ENCODE data around the gene LBH. TPM values are rescaled to one million over a fixed set of nuclear protein-coding genes. Genes with fewer than 3 reads are reported as not detected.

The LBH gene
- total RNA-seq, 1 experiment from 2014 or later, result 1.2 TPM

DNA sequence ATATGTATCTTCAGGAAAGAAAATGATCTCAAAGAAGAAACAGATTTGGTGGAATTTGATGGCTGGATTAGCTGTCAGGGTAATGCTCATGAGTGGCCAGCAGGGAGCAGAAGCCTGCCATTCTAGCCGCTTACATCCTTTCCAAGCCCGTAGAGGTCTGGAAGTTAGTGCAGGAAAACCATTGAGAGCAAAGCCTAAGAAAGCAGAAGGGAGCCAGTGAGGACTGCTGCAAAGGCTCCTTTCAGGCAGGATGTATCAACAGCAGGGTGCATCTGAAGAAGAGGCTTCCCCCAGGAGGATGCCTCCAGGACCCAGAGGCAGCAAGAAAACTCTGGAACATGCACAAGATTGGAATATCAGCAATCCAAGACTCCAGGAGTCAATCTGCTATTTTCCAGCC is 22.9 kb upstream of the LBH start:
- TF ChIP-seq CEBPB (IDR thresholded peaks at IDR 0.05; ENCODE audit: low read depth) (no peak), POLR2AphosphoS5 (IDR thresholded peaks at IDR 0.05; ENCODE audit: low read depth, low read length) (no peak), RAD21 (IDR thresholded peaks at IDR 0.05; ENCODE audit: low read depth) (peak; percentile 98), FOSL1 (IDR thresholded peaks at IDR 0.05; ENCODE audit: low read depth) (no peak), EGR1 (IDR thresholded peaks at IDR 0.05; ENCODE audit: low read depth) (no peak), EZH2 (IDR thresholded peaks at IDR 0.05) (no peak), YY1 (IDR thresholded peaks at IDR 0.05; ENCODE audit: extremely low read depth, insufficient replicate concordance, low read depth, low read length) (no peak), POLR2A (IDR thresholded peaks at IDR 0.05; ENCODE audit: borderline replicate concordance, extremely low read depth, insufficient read depth, insufficient read length) (no peak), SRF (IDR thresholded peaks at IDR 0.05; ENCODE audit: low read depth) (no peak)
- TF ChIP-seq, protein P1, sequence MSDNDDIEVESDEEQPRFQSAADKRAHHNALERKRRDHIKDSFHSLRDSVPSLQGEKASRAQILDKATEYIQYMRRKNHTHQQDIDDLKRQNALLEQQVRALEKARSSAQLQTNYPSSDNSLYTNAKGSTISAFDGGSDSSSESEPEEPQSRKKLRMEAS (IDR thresholded peaks at IDR 0.05), result no peak
- TF ChIP-seq, protein P2, sequence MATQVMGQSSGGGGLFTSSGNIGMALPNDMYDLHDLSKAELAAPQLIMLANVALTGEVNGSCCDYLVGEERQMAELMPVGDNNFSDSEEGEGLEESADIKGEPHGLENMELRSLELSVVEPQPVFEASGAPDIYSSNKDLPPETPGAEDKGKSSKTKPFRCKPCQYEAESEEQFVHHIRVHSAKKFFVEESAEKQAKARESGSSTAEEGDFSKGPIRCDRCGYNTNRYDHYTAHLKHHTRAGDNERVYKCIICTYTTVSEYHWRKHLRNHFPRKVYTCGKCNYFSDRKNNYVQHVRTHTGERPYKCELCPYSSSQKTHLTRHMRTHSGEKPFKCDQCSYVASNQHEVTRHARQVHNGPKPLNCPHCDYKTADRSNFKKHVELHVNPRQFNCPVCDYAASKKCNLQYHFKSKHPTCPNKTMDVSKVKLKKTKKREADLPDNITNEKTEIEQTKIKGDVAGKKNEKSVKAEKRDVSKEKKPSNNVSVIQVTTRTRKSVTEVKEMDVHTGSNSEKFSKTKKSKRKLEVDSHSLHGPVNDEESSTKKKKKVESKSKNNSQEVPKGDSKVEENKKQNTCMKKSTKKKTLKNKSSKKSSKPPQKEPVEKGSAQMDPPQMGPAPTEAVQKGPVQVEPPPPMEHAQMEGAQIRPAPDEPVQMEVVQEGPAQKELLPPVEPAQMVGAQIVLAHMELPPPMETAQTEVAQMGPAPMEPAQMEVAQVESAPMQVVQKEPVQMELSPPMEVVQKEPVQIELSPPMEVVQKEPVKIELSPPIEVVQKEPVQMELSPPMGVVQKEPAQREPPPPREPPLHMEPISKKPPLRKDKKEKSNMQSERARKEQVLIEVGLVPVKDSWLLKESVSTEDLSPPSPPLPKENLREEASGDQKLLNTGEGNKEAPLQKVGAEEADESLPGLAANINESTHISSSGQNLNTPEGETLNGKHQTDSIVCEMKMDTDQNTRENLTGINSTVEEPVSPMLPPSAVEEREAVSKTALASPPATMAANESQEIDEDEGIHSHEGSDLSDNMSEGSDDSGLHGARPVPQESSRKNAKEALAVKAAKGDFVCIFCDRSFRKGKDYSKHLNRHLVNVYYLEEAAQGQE (IDR thresholded peaks at IDR 0.05; ENCODE audit: low read depth), result no peak
- TF ChIP-seq, protein P3, sequence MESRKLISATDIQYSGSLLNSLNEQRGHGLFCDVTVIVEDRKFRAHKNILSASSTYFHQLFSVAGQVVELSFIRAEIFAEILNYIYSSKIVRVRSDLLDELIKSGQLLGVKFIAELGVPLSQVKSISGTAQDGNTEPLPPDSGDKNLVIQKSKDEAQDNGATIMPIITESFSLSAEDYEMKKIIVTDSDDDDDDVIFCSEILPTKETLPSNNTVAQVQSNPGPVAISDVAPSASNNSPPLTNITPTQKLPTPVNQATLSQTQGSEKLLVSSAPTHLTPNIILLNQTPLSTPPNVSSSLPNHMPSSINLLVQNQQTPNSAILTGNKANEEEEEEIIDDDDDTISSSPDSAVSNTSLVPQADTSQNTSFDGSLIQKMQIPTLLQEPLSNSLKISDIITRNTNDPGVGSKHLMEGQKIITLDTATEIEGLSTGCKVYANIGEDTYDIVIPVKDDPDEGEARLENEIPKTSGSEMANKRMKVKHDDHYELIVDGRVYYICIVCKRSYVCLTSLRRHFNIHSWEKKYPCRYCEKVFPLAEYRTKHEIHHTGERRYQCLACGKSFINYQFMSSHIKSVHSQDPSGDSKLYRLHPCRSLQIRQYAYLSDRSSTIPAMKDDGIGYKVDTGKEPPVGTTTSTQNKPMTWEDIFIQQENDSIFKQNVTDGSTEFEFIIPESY (IDR thresholded peaks at IDR 0.05; ENCODE audit: extremely low read depth, insufficient replicate concordance, low read length), result no peak
- TF ChIP-seq, protein P4, sequence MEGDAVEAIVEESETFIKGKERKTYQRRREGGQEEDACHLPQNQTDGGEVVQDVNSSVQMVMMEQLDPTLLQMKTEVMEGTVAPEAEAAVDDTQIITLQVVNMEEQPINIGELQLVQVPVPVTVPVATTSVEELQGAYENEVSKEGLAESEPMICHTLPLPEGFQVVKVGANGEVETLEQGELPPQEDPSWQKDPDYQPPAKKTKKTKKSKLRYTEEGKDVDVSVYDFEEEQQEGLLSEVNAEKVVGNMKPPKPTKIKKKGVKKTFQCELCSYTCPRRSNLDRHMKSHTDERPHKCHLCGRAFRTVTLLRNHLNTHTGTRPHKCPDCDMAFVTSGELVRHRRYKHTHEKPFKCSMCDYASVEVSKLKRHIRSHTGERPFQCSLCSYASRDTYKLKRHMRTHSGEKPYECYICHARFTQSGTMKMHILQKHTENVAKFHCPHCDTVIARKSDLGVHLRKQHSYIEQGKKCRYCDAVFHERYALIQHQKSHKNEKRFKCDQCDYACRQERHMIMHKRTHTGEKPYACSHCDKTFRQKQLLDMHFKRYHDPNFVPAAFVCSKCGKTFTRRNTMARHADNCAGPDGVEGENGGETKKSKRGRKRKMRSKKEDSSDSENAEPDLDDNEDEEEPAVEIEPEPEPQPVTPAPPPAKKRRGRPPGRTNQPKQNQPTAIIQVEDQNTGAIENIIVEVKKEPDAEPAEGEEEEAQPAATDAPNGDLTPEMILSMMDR (IDR thresholded peaks at IDR 0.05 in 2 of 3, conservative IDR thresholded peaks at IDR 0.05 in 1 of 3; ENCODE audit: borderline replicate concordance in 1 of 3, insufficient read depth in 1 of 3, low read depth in 2 of 3, low read length in 2 of 3), result peak; percentile 79 to 96 (median 82)
- Histone ChIP-seq H3K36me3 (ENCODE audit: control insufficient read depth in 1 of 2, insufficient read depth in 2 of 2, low read length in 2 of 2) (no peaks in the 10 kb centered on the region), H2AFZ (ENCODE audit: low read depth, low read length, poor library complexity, severe bottlenecking) (no peak overlapping the region), H3K27me3 (ENCODE audit: insufficient read depth, low read length) (peaks cover 3% of the 10 kb centered on the region; the same call in 1 of the 2 replicates), H3K4me1 (ENCODE audit: control insufficient read depth in 1 of 2, insufficient read depth in 2 of 2, low read length in 2 of 2) (peaks cover 0 to 4% of the 10 kb centered on the region in 2 experiments; a peak in 1 of 4 replicates), H3K79me2 (ENCODE audit: insufficient read depth, low read length) (no peaks in the 10 kb centered on the region), H3K27ac (ENCODE audit: low read depth, low read length) (no peak overlapping the region), H3K9me2 (ENCODE audit: insufficient read depth) (no peaks in the 10 kb centered on the region), H3K4me3 (replicated peaks in 1 of 2; ENCODE audit: low read depth in 1 of 2, low read length in 2 of 2) (no peak overlapping the region), H3K9ac (ENCODE audit: low read length) (no peak overlapping the region), H4K20me1 (ENCODE audit: insufficient read depth) (no peaks in the 10 kb centered on the region), H3K9me3 (ENCODE audit: control insufficient read depth in 1 of 2, insufficient read depth in 1 of 2, low read depth in 1 of 2, low read length in 2 of 2) (no peaks in the 10 kb centered on the region), H3K4me2 (ENCODE audit: low read length) (no peak overlapping the region)
- ATAC-seq, result peak; percentile 93
- peak; percentile 47 for DNase-seq (ENCODE audit: low read depth, low spot score)
- POLR2A ChIA-PET, result no interaction called here
- RAD21 ChIA-PET (ENCODE audit: low non-redundant PET in 1 of 2, low total read pairs in 2 of 2, uncharacterized antibody in 2 of 2, unreplicated experiment in 2 of 2), result interaction anchor here (1.0 to 1.9 kb wide), 6 partner anchors 9 to 503 kb away, joined by 3 to 9 read pairs (median 4); no protein-coding TSS in a partner anchor
- intact Hi-C loops (cut with micrococcal nuclease), result loop anchor here (1.0 kb wide), 2 partner anchors 43 to 499 kb away; no protein-coding TSS in a partner anchor
- CTCF ChIA-PET, result interaction anchor here (1.0 to 2.6 kb wide), 9 partner anchors 10 to 503 kb away, joined by 3 to 33 read pairs (median 5); no protein-coding TSS in a partner anchor
- BruUV-seq (replicated peaks), result no TSS peak
